ENCODE results near the gene DPP4.

DPP4 gene

DNA sequence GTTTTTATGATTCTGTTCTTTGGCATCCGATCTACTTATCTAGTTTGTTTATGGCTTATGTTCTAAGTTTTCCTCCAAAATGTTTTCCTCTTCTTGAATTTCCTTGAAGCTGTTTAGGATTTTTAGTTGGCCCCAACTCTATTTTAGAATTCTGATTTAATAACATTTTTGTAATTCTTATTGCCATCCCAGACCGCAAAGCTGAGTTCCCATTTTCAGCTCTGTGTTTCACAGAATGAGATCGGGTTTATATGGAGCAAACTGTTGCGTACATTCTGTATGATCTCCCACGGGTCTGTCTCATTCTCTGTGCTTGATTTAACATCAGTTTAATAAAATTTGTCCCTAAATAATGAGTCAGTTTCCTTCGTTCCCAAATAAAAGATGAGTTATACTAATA lies 59.3 kb downstream of the DPP4 start:
- FAIRE-seq: no peak

GRCh38 chr2:162013514-162014475 lies 60.2 kb downstream of the DPP4 start:
- FAIRE-seq: no peak

- peak; percentile 60 for FAIRE-seq
Observed at GRCh38 chr2:162012565-162013058, 61.4 kb downstream of the DPP4 start.

- FAIRE-seq: no peak
Observed at GRCh38 chr2:162011706-162012564, 62.1 kb downstream of the DPP4 start.

- FAIRE-seq: no peak
Observed at GRCh38 chr2:162009543-162009942, 64.5 kb downstream of the DPP4 start.

DNA sequence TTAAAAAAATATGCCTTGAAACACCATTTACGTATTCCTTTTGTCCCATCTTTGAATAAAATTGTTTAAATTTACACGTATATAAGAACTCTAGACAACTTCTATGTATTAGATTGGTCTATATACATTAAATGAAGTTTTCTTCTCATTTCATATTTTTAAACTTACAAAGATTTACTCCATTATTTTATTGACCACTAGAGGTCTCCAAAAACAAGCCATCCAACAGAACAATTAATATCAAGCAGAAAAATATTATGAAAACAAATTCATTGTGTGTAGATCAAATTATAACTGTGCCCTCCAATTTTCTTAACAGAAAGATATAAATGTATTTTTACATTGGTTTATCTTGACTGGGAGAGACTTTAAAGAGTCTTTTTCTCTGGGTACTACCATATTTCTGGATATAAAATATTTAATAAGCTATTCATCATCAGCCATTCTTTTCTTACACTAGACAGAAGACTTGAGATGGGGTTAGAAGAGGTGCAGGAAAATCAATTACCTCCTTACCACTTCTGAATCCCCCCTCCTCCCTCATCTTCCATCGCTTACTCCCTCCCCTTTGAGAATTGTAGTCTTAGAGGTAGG lies 66.5 kb downstream of the DPP4 start:
- FAIRE-seq: peak; percentile 99

- no peak for FAIRE-seq
Observed at GRCh38 chr2:162006337-162006736, 67.7 kb downstream of the DPP4 start.

DNA sequence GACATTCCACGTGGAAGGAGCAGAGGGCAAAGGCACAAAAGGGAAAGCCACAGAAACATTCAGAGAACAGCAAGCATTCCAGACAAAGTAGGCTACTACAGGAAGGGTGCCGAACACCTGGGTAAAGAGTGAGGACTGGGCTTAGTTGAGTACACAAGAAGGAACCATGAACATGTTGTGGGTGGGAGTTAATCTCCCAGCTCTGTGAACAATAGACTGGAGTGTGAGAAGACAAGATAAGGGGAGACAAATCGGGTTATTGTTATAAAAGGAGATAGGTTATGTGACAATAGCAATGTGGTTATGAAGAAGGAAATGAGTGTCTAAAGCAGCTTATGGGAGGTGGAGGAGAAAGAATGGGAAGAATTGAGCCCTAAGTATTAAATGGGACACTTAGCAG lies 70.0 kb downstream of the DPP4 start:
- FAIRE-seq: no peak

DNA sequence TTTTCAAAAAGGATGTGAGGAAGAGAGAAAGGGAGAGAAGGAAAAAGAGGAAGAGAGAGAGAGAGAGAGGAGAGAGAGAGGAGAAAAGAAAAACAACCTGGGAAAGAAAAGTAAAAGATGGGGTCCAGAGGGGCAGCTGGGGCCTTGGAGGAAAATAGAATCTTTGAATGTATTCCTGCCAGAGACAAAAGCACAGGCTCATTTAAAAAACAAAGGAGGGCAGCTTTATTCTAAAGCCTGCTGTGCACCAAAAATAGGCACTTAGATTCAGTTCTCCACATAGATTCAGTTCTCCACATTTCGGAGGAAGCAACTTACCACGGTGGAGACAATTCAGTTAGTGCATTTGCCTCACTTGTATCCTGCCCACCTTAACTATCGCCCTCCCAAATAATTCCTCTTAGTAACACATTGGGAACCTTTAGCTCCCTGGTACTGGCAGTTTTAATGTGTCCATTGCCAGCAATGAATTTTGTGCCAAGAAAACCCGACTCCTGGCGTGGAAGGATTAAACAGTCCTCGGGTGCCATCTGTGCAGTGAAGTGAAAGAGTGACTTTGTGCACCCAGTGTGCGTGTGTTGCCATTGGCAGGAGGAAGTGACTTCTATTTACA lies 71.3 kb downstream of the DPP4 start:
- no peak for FAIRE-seq

GRCh38 chr2:162000431-162000830 lies 73.6 kb downstream of the DPP4 start:
- no peak for FAIRE-seq

- no peak for FAIRE-seq
Observed at GRCh38 chr2:161999321-161999720, 74.7 kb downstream of the DPP4 start.

- no peak for FAIRE-seq
Observed at GRCh38 chr2:161998857-161999256, 75.2 kb downstream of the DPP4 start.

DNA sequence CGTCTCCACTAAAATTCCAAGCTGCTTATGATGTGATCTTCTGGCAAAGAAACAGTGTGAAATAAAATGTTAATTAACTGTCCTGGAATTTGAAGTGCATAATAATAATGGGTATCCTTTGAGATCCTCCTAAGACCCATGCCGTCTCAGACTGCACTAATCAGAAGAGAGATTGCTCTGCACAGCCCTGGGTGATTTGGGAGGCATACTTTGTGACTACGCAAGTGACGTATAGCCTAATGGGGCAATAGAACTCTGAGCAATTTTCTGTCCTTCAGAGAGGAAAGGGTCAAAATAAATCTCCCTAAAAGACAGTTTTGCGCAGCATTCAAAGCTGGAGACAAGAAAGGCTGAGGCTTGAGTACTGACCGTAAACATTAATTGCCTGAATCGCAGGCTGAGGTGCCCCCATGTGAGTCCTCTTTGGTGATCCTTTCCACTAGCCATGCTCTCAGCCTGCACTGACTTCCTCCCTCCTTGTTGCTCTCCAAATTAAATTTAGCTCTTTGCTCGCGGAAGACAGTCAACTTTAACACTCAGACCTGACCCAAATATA lies 76.0 kb downstream of the DPP4 start:
- FAIRE-seq: no peak

DNA sequence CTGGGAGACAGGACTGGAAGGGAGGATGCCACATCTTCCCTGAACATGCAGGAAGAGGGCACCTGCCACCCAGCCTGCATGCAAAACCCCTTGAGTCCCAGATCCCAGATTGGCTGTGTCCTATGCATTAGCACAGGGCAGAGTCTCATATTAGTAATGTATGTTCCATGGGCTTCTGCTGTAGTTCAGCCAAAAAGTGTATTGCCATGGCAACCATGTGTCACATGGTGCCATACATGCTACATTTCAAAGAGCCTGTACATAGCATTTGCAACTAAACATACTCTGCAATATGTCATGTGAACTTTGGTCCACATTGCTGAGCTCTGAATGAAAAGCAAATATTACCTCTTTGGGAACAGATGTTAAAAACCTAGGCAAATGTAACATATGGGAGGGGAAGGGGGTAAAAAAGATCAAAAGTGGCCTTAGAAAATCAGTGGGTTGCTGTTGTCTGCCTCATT lies 78.4 kb downstream of the DPP4 start:
- FAIRE-seq: no peak

DNA sequence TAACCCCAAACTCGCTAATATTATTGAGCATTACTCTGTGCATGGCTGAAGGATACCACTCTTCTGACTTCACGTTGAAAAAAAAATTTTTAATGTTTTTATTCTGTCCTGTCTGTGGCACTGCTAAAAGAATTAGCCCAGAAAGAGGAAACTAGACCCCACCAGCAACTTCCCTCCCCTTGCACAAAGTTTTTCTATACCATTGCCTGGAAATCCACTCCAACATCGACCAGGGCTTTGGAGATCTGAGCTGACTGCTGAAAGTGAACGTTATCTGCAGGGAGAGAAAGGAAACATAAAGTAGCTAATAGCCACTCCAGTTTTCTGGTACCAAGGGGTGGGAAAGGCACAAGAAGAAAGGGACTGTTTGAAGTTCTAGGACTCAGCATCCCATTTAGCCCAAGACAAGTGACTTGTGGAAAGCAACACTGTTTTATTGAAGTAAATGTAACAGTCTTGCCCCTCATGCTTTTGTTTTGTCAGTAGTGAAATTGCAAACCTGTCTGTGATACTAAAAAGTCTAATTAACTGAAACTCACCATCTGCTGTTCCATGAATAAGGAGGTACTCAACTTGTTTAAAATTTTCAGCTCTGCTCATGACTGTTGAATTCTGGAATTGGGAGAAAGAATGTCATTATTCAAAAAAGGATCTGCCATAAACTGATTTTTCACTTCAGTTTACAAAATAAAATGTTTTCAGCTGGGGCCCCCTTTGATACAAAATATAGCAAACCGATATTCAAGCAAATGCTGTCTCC lies 79.1 kb downstream of the DPP4 start:
- no peak for FAIRE-seq

- FAIRE-seq: no peak
Observed at GRCh38 chr2:161992531-161992930, 81.5 kb downstream of the DPP4 start.

DNA sequence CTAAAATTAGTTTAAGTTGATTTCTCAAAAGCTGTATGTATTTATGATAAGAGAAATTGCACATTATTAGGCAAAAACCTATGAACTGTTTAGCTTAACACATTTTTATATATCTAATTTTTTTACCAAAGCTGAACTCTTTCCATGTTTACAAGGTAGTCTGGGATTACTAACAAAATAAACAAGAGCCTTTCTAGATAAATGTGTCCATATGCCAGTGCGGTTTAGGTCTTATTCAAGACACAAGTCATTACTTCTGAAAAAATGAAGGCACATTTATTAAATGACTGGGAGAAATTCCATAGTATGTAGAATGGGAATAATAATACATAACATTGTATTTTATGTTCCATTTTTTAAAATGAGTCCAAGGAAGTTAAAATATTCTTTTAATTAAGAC lies 82.0 kb downstream of the DPP4 start:
- FAIRE-seq: peak; percentile 93

- no peak for FAIRE-seq
Observed at GRCh38 chr2:161990741-161991140, 83.3 kb downstream of the DPP4 start.

- FAIRE-seq: peak; percentile 51
Observed at GRCh38 chr2:161990036-161990435, 84.0 kb downstream of the DPP4 start.

DNA sequence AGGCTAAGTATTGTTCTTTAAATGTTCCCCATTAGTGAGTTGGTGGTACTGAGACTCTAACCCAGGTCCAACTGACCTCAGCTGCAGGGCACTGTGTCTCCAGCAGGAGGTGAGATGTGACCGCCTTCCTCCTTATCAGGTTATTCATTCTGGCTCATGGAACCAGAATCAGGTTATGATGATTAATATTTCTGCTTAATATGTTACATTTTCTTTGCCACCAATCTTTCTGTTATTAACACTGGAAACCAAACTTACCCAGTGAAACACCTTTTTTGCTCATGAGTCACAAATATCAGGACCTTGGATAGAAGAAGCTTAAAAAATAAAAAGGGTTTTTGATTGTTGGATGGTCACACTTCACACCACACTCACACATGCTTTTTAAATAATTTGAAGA lies 85.4 kb downstream of the DPP4 start:
- no peak for FAIRE-seq

DNA sequence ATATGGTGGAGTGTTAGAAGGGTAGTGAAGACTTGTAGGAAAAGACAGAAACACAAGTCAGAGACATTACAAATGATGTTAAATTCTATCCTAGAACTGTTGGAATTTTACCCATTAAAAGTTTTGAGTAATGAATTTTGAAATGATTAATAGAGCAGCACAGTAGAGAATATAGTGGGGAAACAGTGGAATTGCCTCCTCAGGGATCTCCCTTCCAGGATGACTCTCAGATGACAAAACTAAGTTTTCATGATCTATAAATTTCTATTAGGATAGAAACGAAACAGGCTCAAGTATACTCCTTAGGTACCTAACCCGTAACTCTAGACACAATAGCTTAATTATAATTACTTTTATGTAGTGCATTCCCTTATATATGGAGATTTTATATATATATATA lies 86.7 kb downstream of the DPP4 start:
- FAIRE-seq: no peak

DNA sequence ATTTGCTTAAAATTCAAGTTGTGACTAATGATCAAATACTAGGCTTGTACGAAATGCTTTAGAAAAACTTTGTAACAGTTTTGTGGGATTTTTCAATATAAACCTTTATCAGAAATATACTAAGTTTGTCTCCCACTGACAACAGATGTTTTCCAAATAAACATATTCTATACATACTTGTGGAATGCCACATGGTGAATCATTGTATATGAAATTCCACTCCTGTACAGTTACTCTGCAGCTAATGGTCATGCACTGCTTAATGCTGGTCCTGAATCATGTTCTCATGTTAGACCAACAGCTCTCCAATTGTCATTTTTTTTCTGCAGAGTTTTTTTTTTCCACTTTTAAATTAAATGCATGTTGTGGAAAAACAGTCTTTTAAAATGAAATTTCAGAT lies 90.1 kb downstream of the DPP4 start:
- peak; percentile 9 for FAIRE-seq
